Right lobe of liver (tissue), 4 donors: ENCODE results near the gene RSPH4A.

Experiments
- CTCF ChIP-seq, 4 donors: fragments of 200-600 bp in 3 of 4; fragments of 450-650 bp in 1 of 4; IDR thresholded peaks; one replicate each; pipeline versions ENCODE4 v1.5.1 to v1.8.0; 2016 to 2022; ENCODE audit warnings: antibody characterized with exemption in 4 of 4, mild to moderate bottlenecking in 2 of 4
- POLR2A ChIP-seq: fragments of 450-650 bp; IDR thresholded peaks from one replicate; pipeline ENCODE4 v1.6.1; 2017; ENCODE audit warnings: antibody characterized with exemption, mild to moderate bottlenecking
- donor health status: DM: no; HTN: no; CAD: no.
- donor health status: DM: no; HTN: no; CAD: no.
- donor health status: DM: no; HTN: yes; CAD: no.

- TF ChIP-seq CTCF (IDR thresholded peaks at IDR 0.05): no peak
- no peak for TF ChIP-seq POLR2A
These were observed 51.3 kb downstream of the RSPH4A start for GRCh38 chr6:116667623-116668022.
